Neural cell (in vitro differentiated cells): ENCODE data around the gene PLEKHA7. TPM values are rescaled to one million over a fixed set of nuclear protein-coding genes. Genes with fewer than 3 reads are reported as not detected.

Source experiments
- H2AFZ ChIP-seq: fragments of 200-600, 300-800 bp; sonication (generic), shearing (Covaris generic); 2 replicates; pipeline ENCODE4 v1.6.0; 2014; ENCODE audit warnings: low read depth, mild to moderate bottlenecking, antibody characterized with exemption, low read length, moderate library complexity
- H3F3A ChIP-seq: fragments of 200-600 bp; shearing (Covaris generic); 2 replicates; pipeline ENCODE4 v1.6.1; 2016; ENCODE audit warnings: mild to moderate bottlenecking, moderate library complexity, mixed read lengths, antibody characterized with exemption, low read length; ENCODE audit not compliant: insufficient read depth, poor library complexity, severe bottlenecking
- H3K27ac ChIP-seq: fragments of 200-600, 300-800 bp; sonication (generic), shearing (Covaris generic); 2 replicates; pipeline ENCODE4 v1.5.1; 2014; ENCODE audit warnings: mild to moderate bottlenecking, low read length, moderate library complexity
- H3K27me3 ChIP-seq: fragments of 300-800, 200-600 bp; sonication (generic), shearing (Covaris generic); 2 replicates; pipeline ENCODE4 v1.6.0; 2014; ENCODE audit warnings: mild to moderate bottlenecking, low read depth, low read length, moderate library complexity; ENCODE audit not compliant: insufficient read depth
- H3K36me3 ChIP-seq: fragments of 300-800, 200-600 bp; sonication (generic), shearing (Covaris generic); 2 replicates; pipeline ENCODE4 v1.5.1; 2014; ENCODE audit warnings: mild to moderate bottlenecking, antibody characterized with exemption, low read length, moderate library complexity; ENCODE audit not compliant: insufficient read depth
- H3K4me2 ChIP-seq: fragments of 300-800, 200-600 bp; sonication (generic), shearing (Covaris generic); 2 replicates; pipeline ENCODE4 v1.6.0; 2014; ENCODE audit warnings: mild to moderate bottlenecking, low read length
- H3K4me3 ChIP-seq: fragments of 300-800, 200-600 bp; sonication (generic), shearing (Covaris generic); 2 replicates; pipeline ENCODE4 v1.5.1; 2014; ENCODE audit warnings: mild to moderate bottlenecking, low read length, moderate library complexity
- H3K79me2 ChIP-seq: fragments of 200-600 bp; shearing (Covaris generic); replicated peaks from 2 replicates; pipeline ENCODE4 v1.6.0; 2014; ENCODE audit warnings: mild to moderate bottlenecking, low read length, moderate library complexity; ENCODE audit not compliant: insufficient read depth
- H3K9ac ChIP-seq: fragments of 300-800, 200-600 bp; sonication (generic), shearing (Covaris generic); 2 replicates; pipeline ENCODE4 v1.6.1; 2016; ENCODE audit warnings: mild to moderate bottlenecking, low read length, mixed read lengths
- H3K9me2 ChIP-seq: fragments of 200-600 bp; shearing (Covaris generic); 2 replicates; pipeline ENCODE4 v1.6.1; 2016; ENCODE audit warnings: mild to moderate bottlenecking, low read length, mixed read lengths; ENCODE audit not compliant: insufficient read depth
- H3K9me3 ChIP-seq: fragments of 200-600, 300-800 bp; sonication (generic), shearing (Covaris generic); 2 replicates; pipeline ENCODE4 v1.6.1; 2016; ENCODE audit warnings: mild to moderate bottlenecking, mixed run types, low read length, moderate library complexity, mixed read lengths
- H4K20me1 ChIP-seq: fragments of 200-600 bp; shearing (Covaris generic); 2 replicates; pipeline ENCODE4 v1.6.1; 2016; ENCODE audit warnings: mild to moderate bottlenecking, mixed run types; ENCODE audit not compliant: insufficient read depth
- EP300 ChIP-seq: fragments of 450-650 bp; conservative IDR thresholded peaks from 2 replicates; pipeline ENCODE4 v1.6.1; 2014; ENCODE audit warnings: antibody characterized with exemption, mild to moderate bottlenecking, moderate library complexity; ENCODE audit not compliant: poor library complexity, severe bottlenecking
- EZH2 ChIP-seq: fragments of 200-600, 300-800 bp; shearing (Covaris generic), sonication (generic); IDR thresholded peaks from 2 replicates; pipeline ENCODE4 v1.6.1; 2014; ENCODE audit warnings: antibody characterized with exemption, low read length, borderline replicate concordance, mild to moderate bottlenecking; ENCODE audit not compliant: insufficient read depth, poor library complexity, severe bottlenecking
- MXI1 ChIP-seq: fragments of 450-650 bp; conservative IDR thresholded peaks from 2 replicates; pipeline ENCODE4 v1.6.1; 2014; ENCODE audit warnings: antibody characterized with exemption, mild to moderate bottlenecking; ENCODE audit not compliant: poor library complexity, severe bottlenecking
- POLR2AphosphoS5 ChIP-seq: IDR thresholded peaks from 2 replicates; pipeline ENCODE4 v1.6.1; 2012
- TAF1 ChIP-seq: IDR thresholded peaks from 2 replicates; pipeline ENCODE4 v1.6.1; 2012; ENCODE audit warnings: low read depth
- polyA plus RNA-seq: library from polyadenylated mRNA; depleted of rRNA; stranded (reverse); fragments of >200 nt; gene quantifications from 2 replicates; pipeline ENCODE4 v1.2.3, GENCODE V29; 2014
- TF ChIP-seq, protein P1 (sequence below): fragments of 450-650 bp; IDR thresholded peaks from 2 replicates; pipeline ENCODE4 v1.5.1; 2014; ENCODE audit warnings: antibody characterized with exemption, mild to moderate bottlenecking, moderate library complexity; ENCODE audit not compliant: poor library complexity, severe bottlenecking
- TF ChIP-seq, protein P2 (sequence below): IDR thresholded peaks from 2 replicates; pipeline ENCODE4 v1.6.1; 2012; ENCODE audit warnings: borderline replicate concordance

Gene PLEKHA7
- polyA plus RNA-seq, 1 donor from 2014 or later = 45.7 TPM

DNA sequence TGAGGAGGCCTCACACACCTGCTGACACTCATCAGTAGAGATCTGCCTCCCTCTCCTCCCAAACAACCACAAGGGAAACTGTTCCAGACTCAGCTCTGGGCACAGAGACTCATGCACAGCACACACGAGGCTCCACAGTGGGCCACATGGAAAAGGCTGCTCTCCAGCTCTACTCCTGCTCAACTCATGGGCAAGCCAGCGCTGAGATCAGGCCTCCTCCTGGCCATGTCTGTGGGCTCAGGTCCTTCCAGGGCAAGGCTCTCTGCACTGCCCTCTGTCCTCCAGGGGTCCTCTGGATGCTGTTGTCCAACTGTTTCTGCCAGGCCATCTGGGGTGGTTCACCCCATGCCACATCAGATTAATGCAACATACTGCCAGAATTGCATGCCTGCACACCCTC lies 46.0 kb downstream of the PLEKHA7 start:
- no peaks in the 10 kb centered on the region for H3F3A ChIP-seq
- no peak for TF ChIP-seq POLR2AphosphoS5
- TF ChIP-seq, protein P1, sequence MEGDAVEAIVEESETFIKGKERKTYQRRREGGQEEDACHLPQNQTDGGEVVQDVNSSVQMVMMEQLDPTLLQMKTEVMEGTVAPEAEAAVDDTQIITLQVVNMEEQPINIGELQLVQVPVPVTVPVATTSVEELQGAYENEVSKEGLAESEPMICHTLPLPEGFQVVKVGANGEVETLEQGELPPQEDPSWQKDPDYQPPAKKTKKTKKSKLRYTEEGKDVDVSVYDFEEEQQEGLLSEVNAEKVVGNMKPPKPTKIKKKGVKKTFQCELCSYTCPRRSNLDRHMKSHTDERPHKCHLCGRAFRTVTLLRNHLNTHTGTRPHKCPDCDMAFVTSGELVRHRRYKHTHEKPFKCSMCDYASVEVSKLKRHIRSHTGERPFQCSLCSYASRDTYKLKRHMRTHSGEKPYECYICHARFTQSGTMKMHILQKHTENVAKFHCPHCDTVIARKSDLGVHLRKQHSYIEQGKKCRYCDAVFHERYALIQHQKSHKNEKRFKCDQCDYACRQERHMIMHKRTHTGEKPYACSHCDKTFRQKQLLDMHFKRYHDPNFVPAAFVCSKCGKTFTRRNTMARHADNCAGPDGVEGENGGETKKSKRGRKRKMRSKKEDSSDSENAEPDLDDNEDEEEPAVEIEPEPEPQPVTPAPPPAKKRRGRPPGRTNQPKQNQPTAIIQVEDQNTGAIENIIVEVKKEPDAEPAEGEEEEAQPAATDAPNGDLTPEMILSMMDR = no peak
- no peak for TF ChIP-seq MXI1
- TF ChIP-seq, protein P2, sequence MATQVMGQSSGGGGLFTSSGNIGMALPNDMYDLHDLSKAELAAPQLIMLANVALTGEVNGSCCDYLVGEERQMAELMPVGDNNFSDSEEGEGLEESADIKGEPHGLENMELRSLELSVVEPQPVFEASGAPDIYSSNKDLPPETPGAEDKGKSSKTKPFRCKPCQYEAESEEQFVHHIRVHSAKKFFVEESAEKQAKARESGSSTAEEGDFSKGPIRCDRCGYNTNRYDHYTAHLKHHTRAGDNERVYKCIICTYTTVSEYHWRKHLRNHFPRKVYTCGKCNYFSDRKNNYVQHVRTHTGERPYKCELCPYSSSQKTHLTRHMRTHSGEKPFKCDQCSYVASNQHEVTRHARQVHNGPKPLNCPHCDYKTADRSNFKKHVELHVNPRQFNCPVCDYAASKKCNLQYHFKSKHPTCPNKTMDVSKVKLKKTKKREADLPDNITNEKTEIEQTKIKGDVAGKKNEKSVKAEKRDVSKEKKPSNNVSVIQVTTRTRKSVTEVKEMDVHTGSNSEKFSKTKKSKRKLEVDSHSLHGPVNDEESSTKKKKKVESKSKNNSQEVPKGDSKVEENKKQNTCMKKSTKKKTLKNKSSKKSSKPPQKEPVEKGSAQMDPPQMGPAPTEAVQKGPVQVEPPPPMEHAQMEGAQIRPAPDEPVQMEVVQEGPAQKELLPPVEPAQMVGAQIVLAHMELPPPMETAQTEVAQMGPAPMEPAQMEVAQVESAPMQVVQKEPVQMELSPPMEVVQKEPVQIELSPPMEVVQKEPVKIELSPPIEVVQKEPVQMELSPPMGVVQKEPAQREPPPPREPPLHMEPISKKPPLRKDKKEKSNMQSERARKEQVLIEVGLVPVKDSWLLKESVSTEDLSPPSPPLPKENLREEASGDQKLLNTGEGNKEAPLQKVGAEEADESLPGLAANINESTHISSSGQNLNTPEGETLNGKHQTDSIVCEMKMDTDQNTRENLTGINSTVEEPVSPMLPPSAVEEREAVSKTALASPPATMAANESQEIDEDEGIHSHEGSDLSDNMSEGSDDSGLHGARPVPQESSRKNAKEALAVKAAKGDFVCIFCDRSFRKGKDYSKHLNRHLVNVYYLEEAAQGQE = no peak
- TF ChIP-seq EP300 = no peak
- TF ChIP-seq TAF1 = no peak
- no peak overlapping the region for H3K9ac ChIP-seq
- no peaks in the 10 kb centered on the region for H3K9me2 ChIP-seq
- H2AFZ ChIP-seq = no peak overlapping the region
- no peaks in the 10 kb centered on the region for H4K20me1 ChIP-seq
- H3K27ac ChIP-seq = no peak overlapping the region
- H3K9me3 ChIP-seq = no peaks in the 10 kb centered on the region
- H3K27me3 ChIP-seq = no peaks in the 10 kb centered on the region
- H3K79me2 ChIP-seq = no peaks in the 10 kb centered on the region
- no peaks in the 10 kb centered on the region for H3K36me3 ChIP-seq
- no peak overlapping the region for H3K4me2 ChIP-seq
- no peak overlapping the region for H3K4me3 ChIP-seq

DNA sequence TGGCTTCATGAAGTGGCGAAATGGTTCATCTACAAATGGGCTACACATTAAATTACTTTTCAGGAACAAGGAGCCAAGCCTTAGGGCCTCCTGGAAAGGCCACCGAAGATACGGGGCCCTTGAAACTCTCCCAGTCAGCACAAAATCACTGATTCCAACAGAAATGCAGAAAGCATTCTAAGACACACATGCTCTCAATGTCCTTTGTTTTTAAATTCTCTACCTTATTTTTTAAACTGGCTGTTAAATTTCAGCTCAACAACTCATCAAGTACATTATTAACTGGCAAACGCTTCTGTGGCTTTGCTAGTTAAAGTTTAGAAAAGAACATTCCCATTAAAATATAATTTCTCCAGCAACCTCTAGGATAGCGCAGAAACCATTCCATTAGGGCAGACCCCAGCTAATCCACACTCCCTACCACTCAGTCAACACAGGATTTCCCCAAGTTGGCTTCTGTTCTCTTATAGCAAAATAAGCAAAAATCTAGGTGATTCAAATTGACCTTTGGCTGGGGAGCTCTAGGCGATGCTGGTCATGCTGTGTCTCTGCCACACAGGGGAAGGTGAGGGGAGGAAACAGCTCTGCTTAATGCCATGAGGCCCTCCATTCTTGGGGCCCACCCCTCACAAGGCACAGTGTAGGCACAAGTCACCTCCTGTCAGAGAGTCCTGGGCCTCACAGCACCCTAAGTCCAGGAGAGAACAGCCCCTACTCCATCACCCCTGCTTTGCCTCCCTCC lies 47.1 kb downstream of the PLEKHA7 start:
- Histone ChIP-seq H3K4me2 (no peak overlapping the region), H4K20me1 (no peaks in the 10 kb centered on the region), H3F3A (no peaks in the 10 kb centered on the region), H3K36me3 (no peaks in the 10 kb centered on the region), H3K79me2 (no peaks in the 10 kb centered on the region), H3K9me3 (no peaks in the 10 kb centered on the region), H3K27me3 (no peaks in the 10 kb centered on the region), H3K4me3 (no peak overlapping the region), H3K9me2 (no peaks in the 10 kb centered on the region), H3K9ac (no peak overlapping the region), H3K27ac (no peak overlapping the region), H2AFZ (no peak overlapping the region)
- no peak for TF ChIP-seq EZH2
- TF ChIP-seq, protein P1 = no peak
- no peak for TF ChIP-seq MXI1
